Ovary (tissue), 9 donors: ENCODE results near the gene CRB2. TPM values are rescaled to one million over a fixed set of nuclear protein-coding genes. Genes with fewer than 3 reads are reported as not detected.

Source experiments
- DNase-seq, 5 donors: peaks; one replicate each; pipeline ENCODE4 v3.0.0-alpha.2; 2019 to 2020
- H3K27ac ChIP-seq, 2 donors: fragments of 200-600 bp; one replicate each; pipeline versions ENCODE4 v1.5.1 to v1.8.0; 2019 to 2022
- H3K27me3 ChIP-seq: fragments of 200-600 bp; one replicate; pipeline ENCODE4 v1.8.0; 2022
- H3K36me3 ChIP-seq: fragments of 200-600 bp; sonication (generic); one replicate; pipeline ENCODE4 v1.5.1; 2019
- H3K4me1 ChIP-seq: one replicate; pipeline ENCODE4 v1.8.1; 2013; ENCODE audit warnings: mild to moderate bottlenecking, moderate library complexity; ENCODE audit not compliant: insufficient read depth
- H3K4me3 ChIP-seq: fragments of 200-600 bp; sonication (generic); one replicate; pipeline ENCODE4 v1.5.1; 2017
- H3K9me3 ChIP-seq, 2 donors: fragments of 200-600 bp in 1 of 2; sonication (generic) in 1 of 2; one replicate each; pipeline versions ENCODE4 v1.5.1 to v1.8.1; 2013 to 2019; ENCODE audit warnings: mild to moderate bottlenecking in 1 of 2, moderate library complexity in 1 of 2
- CTCF ChIP-seq, 3 donors: fragments of 450-650 bp in 2 of 3; fragments of 200-600 bp in 1 of 3; IDR thresholded peaks; one replicate each; pipeline versions ENCODE4 v1.5.1 to v1.8.0; 2016 to 2022; ENCODE audit warnings: antibody characterized with exemption in 3 of 3, mild to moderate bottlenecking in 1 of 3
- EP300 ChIP-seq: sonication (generic); formaldehyde crosslinking; IDR thresholded peaks from one replicate; pipeline ENCODE4 v1.6.1; 2017; ENCODE audit warnings: antibody characterized with exemption
- POLR2A ChIP-seq: fragments of 450-650 bp; IDR thresholded peaks from one replicate; pipeline ENCODE4 v1.6.1; 2017; ENCODE audit warnings: antibody characterized with exemption, mild to moderate bottlenecking, moderate library complexity
- WGBS, 3 donors: extraction: QIAGEN DNeasy Blood & Tissue Kit in 1 of 3; methylation state at CpG; one replicate each; pipeline versions ENCODE4 v1.1.5 to v1.1.7; 2013 to 2017; 5-methylcytosine and 5-hydroxymethylcytosine counted together
- intact Hi-C, 4 donors: fragments of 100-400 bp; cut with DNase I; formaldehyde crosslinking; loops; one replicate each; pipeline versions ENCODE4 v1.11.0 to v1.15.1; 2022 to 2023
- polyA plus RNA-seq, 2 donors: library from polyadenylated mRNA; stranded (reverse); fragments of 200-250 nt in 1 of 2; fragments of 350-450 nt in 1 of 2; fragmentation: Illumina TruSeq in 1 of 2; extraction: RNeasy Lipid Tissue Mini Kit (QIAGEN cat#74804) in 1 of 2; gene quantifications; one replicate each; pipeline ENCODE4 v1.2.3, GENCODE V29; 2013 to 2014
- total RNA-seq, 7 donors: library from RNA; depleted of rRNA in 2 of 7; stranded (reverse); fragments of >200 nt in 2 of 7; fragmentation: NEBNext Ultra II Directional in 3 of 7; extraction: Animal tissue kit (Norgen Biotek cat#: 25700) in 3 of 7; gene quantifications; one replicate each; pipeline versions ENCODE4 v1.1.0 to v1.2.4, GENCODE V29; 2016 to 2023
- donor health status: DM: no; HTN: no; CAD: no; lungs with moderate emphysema.
- donor health status: DM: no; HTN: no; CAD: no.
- donor health status: Bipolar disorder and iron deficiency.
- donor health status: DM: yes; HTN: yes; CAD: no.
- donor health status: DM: no; HTN: no; CAD: no.
- donor health status: DM: yes; HTN: yes; CAD: no.

Gene CRB2
- total and polyA plus RNA-seq, 9 donors = 0.13 to 20.4 (median 0.48) TPM

- intact Hi-C loops = no loop called here
- WGBS, 3 donors = 44 to 52% (median 46%) methylated on average over 22 of the region's 22 CpGs
- Histone ChIP-seq H3K27me3 (no peaks in the 10 kb centered on the region), H3K9me3 (no peaks in the 10 kb centered on the region), H3K4me3 (no peak overlapping the region), H3K4me1 (peaks cover 3% of the 10 kb centered on the region), H3K27ac (no peak overlapping the region), H3K36me3 (no peaks in the 10 kb centered on the region)
- TF ChIP-seq POLR2A = no peak
- TF ChIP-seq CTCF (IDR thresholded peaks at IDR 0.05) = no peak
- no peak for TF ChIP-seq EP300
- no peak for DNase-seq
Measured at GRCh38 chr9:123360161-123361085, 4.4 kb downstream of the CRB2 start.

GRCh38 chr9:123361086-123361730 lies 5.2 kb downstream of the CRB2 start:
- Histone ChIP-seq H3K4me1 (peaks cover 3% of the 10 kb centered on the region), H3K36me3 (no peaks in the 10 kb centered on the region), H3K27me3 (no peaks in the 10 kb centered on the region), H3K9me3 (no peaks in the 10 kb centered on the region), H3K4me3 (no peak overlapping the region), H3K27ac (no peak overlapping the region)
- intact Hi-C loops = no loop called here
- no peak for DNase-seq
- no peak for TF ChIP-seq POLR2A
- TF ChIP-seq EP300 = no peak
- no peak for TF ChIP-seq CTCF (IDR thresholded peaks at IDR 0.05)
- 48 to 52% (median 49%) methylated on average over 10 of the region's 10 CpGs for WGBS, 3 donors

GRCh38 chr9:123361731-123362510 lies 5.9 kb downstream of the CRB2 start:
- H3K27ac ChIP-seq = no peak overlapping the region
- no peak overlapping the region for H3K4me3 ChIP-seq
- 68 to 77% (median 72%) methylated on average over 10 to 11 of the region's 11 CpGs for WGBS, 3 donors
- H3K27me3 ChIP-seq = no peaks in the 10 kb centered on the region
- TF ChIP-seq POLR2A (no peak), CTCF (IDR thresholded peaks at IDR 0.05) (no peak), EP300 (no peak)
- no peaks in the 10 kb centered on the region for H3K36me3 ChIP-seq
- intact Hi-C loops = no loop called here
- DNase-seq = no peak
- no peaks in the 10 kb centered on the region for H3K9me3 ChIP-seq
- peaks cover 3% of the 10 kb centered on the region for H3K4me1 ChIP-seq

- no peak for DNase-seq
- no peak for TF ChIP-seq POLR2A
- no peak for TF ChIP-seq CTCF (IDR thresholded peaks at IDR 0.05)
- no peak for TF ChIP-seq EP300
- Histone ChIP-seq H3K4me3 (no peak overlapping the region), H3K27ac (no peak overlapping the region), H3K36me3 (no peaks in the 10 kb centered on the region), H3K27me3 (no peaks in the 10 kb centered on the region), H3K4me1 (peaks cover 3% of the 10 kb centered on the region), H3K9me3 (no peaks in the 10 kb centered on the region)
- WGBS, 3 donors = 92 to 94% (median 93%) methylated on average over 23 of the region's 23 CpGs
- intact Hi-C loops = no loop called here
Measured at GRCh38 chr9:123362856-123363255, 6.9 kb downstream of the CRB2 start.
